ENCODE measurements around the gene SLC2A4RG. TPM values are rescaled to one million over a fixed set of nuclear protein-coding genes. Genes with fewer than 3 reads are reported as not detected.
"Not testable (repeated sequence)": the region's sequence is repeated elsewhere in the genome, so short reads cannot be mapped to it uniquely, and the experiment has no call there.

The SLC2A4RG gene
- total and polyA plus RNA-seq, 9 donors, result 58.2 to 160 (median 133) TPM

GRCh38 chr20:63718996-63719395, 20.6 kb upstream of the SLC2A4RG start:
- H3K36me3 ChIP-seq (ENCODE audit: control insufficient read depth, insufficient read depth, low read length), result peaks cover 46% of the 10 kb centered on the region
- no peaks in the 10 kb centered on the region for H3K4me1 ChIP-seq (ENCODE audit: control insufficient read depth, insufficient read depth, low read length)
- no peaks in the 10 kb centered on the region for H3K27me3 ChIP-seq (ENCODE audit: control insufficient read depth, insufficient read depth, low read length)
- DNase-seq, result no peak
- no peak overlapping the region for H3K27ac ChIP-seq (ENCODE audit: low read length)
- peaks cover 26% of the 10 kb centered on the region for H3K9me3 ChIP-seq (replicated peaks; ENCODE audit: control insufficient read depth, low read depth, low read length)
- no peak overlapping the region for H3K4me3 ChIP-seq (ENCODE audit: low read length)
- no CpG with 5 or more reads among the region's 2 CpGs for WGBS (ENCODE audit: insufficient coverage)

- peaks cover 25% of the 10 kb centered on the region for H3K36me3 ChIP-seq (ENCODE audit: control insufficient read depth, insufficient read depth, low read length)
- not testable (repeated sequence) for H3K27me3 ChIP-seq (ENCODE audit: control insufficient read depth, insufficient read depth, low read length); H3K4me1 ChIP-seq (ENCODE audit: control insufficient read depth, insufficient read depth, low read length); H3K27ac ChIP-seq (ENCODE audit: low read length); H3K4me3 ChIP-seq (ENCODE audit: low read length); DNase-seq
- WGBS (ENCODE audit: insufficient coverage), result 66% methylated on average over 2 of the region's 2 CpGs
- H3K9me3 ChIP-seq (replicated peaks; ENCODE audit: control insufficient read depth, low read depth, low read length), result peaks cover 26% of the 10 kb centered on the region
Observed at GRCh38 chr20:63722967-63723622, 16.5 kb upstream of the SLC2A4RG start.

GRCh38 chr20:63730189-63730733, 9.3 kb upstream of the SLC2A4RG start:
- not testable (repeated sequence) for H3K4me3 ChIP-seq (ENCODE audit: low read length); H3K9me3 ChIP-seq (replicated peaks; ENCODE audit: control insufficient read depth, low read depth, low read length); H3K27ac ChIP-seq (ENCODE audit: low read length); H3K4me1 ChIP-seq (ENCODE audit: control insufficient read depth, insufficient read depth, low read length); H3K27me3 ChIP-seq (ENCODE audit: control insufficient read depth, insufficient read depth, low read length); DNase-seq
- H3K36me3 ChIP-seq (ENCODE audit: control insufficient read depth, insufficient read depth, low read length), result peaks cover 30% of the 10 kb centered on the region
- 94% methylated on average over 14 of the region's 18 CpGs for WGBS (ENCODE audit: insufficient coverage)

- Histone ChIP-seq H3K4me1 (ENCODE audit: control insufficient read depth, insufficient read depth, low read length) (peaks cover 12% of the 10 kb centered on the region), H3K27me3 (ENCODE audit: control insufficient read depth, insufficient read depth, low read length) (no peaks in the 10 kb centered on the region), H3K36me3 (ENCODE audit: control insufficient read depth, insufficient read depth, low read length) (peaks cover 38% of the 10 kb centered on the region), H3K9me3 (replicated peaks; ENCODE audit: control insufficient read depth, low read depth, low read length) (no peaks in the 10 kb centered on the region), H3K27ac (ENCODE audit: low read length) (no peak overlapping the region), H3K4me3 (ENCODE audit: low read length) (no peak overlapping the region)
- no peak for DNase-seq
- 78% methylated on average over 2 of the region's 5 CpGs for WGBS (ENCODE audit: insufficient coverage)
Observed at GRCh38 chr20:63731410-63731809, 8.2 kb upstream of the SLC2A4RG start.

- Histone ChIP-seq H3K27ac (ENCODE audit: low read length) (no peak overlapping the region), H3K27me3 (ENCODE audit: control insufficient read depth, insufficient read depth, low read length) (no peaks in the 10 kb centered on the region), H3K4me3 (ENCODE audit: low read length) (no peak overlapping the region), H3K36me3 (ENCODE audit: control insufficient read depth, insufficient read depth, low read length) (peaks cover 43% of the 10 kb centered on the region), H3K9me3 (replicated peaks; ENCODE audit: control insufficient read depth, low read depth, low read length) (no peaks in the 10 kb centered on the region), H3K4me1 (ENCODE audit: control insufficient read depth, insufficient read depth, low read length) (peaks cover 22% of the 10 kb centered on the region)
- no peak for DNase-seq
- 88% methylated on average over 37 of the region's 38 CpGs for WGBS (ENCODE audit: insufficient coverage)
Observed at GRCh38 chr20:63732118-63733095, 7.2 kb upstream of the SLC2A4RG start.

GRCh38 chr20:63733117-63733516, 6.5 kb upstream of the SLC2A4RG start:
- Histone ChIP-seq H3K4me1 (ENCODE audit: control insufficient read depth, insufficient read depth, low read length) (peaks cover 29% of the 10 kb centered on the region), H3K4me3 (ENCODE audit: low read length) (no peak overlapping the region), H3K27me3 (ENCODE audit: control insufficient read depth, insufficient read depth, low read length) (no peaks in the 10 kb centered on the region), H3K9me3 (replicated peaks; ENCODE audit: control insufficient read depth, low read depth, low read length) (no peaks in the 10 kb centered on the region), H3K27ac (ENCODE audit: low read length) (no peak overlapping the region), H3K36me3 (ENCODE audit: control insufficient read depth, insufficient read depth, low read length) (peaks cover 43% of the 10 kb centered on the region)
- DNase-seq, result no peak
- 92% methylated on average over 12 of the region's 13 CpGs for WGBS (ENCODE audit: insufficient coverage)

- Histone ChIP-seq H3K4me1 (ENCODE audit: control insufficient read depth, insufficient read depth, low read length) (peaks cover 34% of the 10 kb centered on the region), H3K9me3 (replicated peaks; ENCODE audit: control insufficient read depth, low read depth, low read length) (no peaks in the 10 kb centered on the region), H3K36me3 (ENCODE audit: control insufficient read depth, insufficient read depth, low read length) (peaks cover 43% of the 10 kb centered on the region), H3K27me3 (ENCODE audit: control insufficient read depth, insufficient read depth, low read length) (peaks cover 2% of the 10 kb centered on the region), H3K27ac (ENCODE audit: low read length) (no peak overlapping the region), H3K4me3 (ENCODE audit: low read length) (no peak overlapping the region)
- WGBS (ENCODE audit: insufficient coverage), result 88% methylated on average over 16 of the region's 18 CpGs
- no peak for DNase-seq
Observed at GRCh38 chr20:63733579-63734081, 5.9 kb upstream of the SLC2A4RG start.

GRCh38 chr20:63734111-63734945, 5.2 kb upstream of the SLC2A4RG start:
- H3K27me3 ChIP-seq (ENCODE audit: control insufficient read depth, insufficient read depth, low read length), result peaks cover 2% of the 10 kb centered on the region
- peaks cover 40% of the 10 kb centered on the region for H3K4me1 ChIP-seq (ENCODE audit: control insufficient read depth, insufficient read depth, low read length)
- H3K27ac ChIP-seq (ENCODE audit: low read length), result no peak overlapping the region
- WGBS (ENCODE audit: insufficient coverage), result 90% methylated on average over 25 of the region's 25 CpGs
- H3K9me3 ChIP-seq (replicated peaks; ENCODE audit: control insufficient read depth, low read depth, low read length), result no peaks in the 10 kb centered on the region
- no peak for DNase-seq
- H3K4me3 ChIP-seq (ENCODE audit: low read length), result no peak overlapping the region
- peaks cover 43% of the 10 kb centered on the region for H3K36me3 ChIP-seq (ENCODE audit: control insufficient read depth, insufficient read depth, low read length)

- H3K27ac ChIP-seq (ENCODE audit: low read length), result no peak overlapping the region
- 90% methylated on average over 46 of the region's 48 CpGs for WGBS (ENCODE audit: insufficient coverage)
Observed at GRCh38 chr20:63734946-63735858, 4.4 kb upstream of the SLC2A4RG start.

More at GRCh38 chr20:63734946-63735858, 4.4 kb upstream of the SLC2A4RG start:
- H3K4me3 ChIP-seq (ENCODE audit: low read length), result no peak overlapping the region
- H3K36me3 ChIP-seq (ENCODE audit: control insufficient read depth, insufficient read depth, low read length), result peaks cover 40% of the 10 kb centered on the region
- no peaks in the 10 kb centered on the region for H3K9me3 ChIP-seq (replicated peaks; ENCODE audit: control insufficient read depth, low read depth, low read length)
- DNase-seq, result no peak
- peaks cover 2% of the 10 kb centered on the region for H3K27me3 ChIP-seq (ENCODE audit: control insufficient read depth, insufficient read depth, low read length)
- peaks cover 40% of the 10 kb centered on the region for H3K4me1 ChIP-seq (ENCODE audit: control insufficient read depth, insufficient read depth, low read length)
